ENCODE data around the gene TNRC6C.

DNA sequence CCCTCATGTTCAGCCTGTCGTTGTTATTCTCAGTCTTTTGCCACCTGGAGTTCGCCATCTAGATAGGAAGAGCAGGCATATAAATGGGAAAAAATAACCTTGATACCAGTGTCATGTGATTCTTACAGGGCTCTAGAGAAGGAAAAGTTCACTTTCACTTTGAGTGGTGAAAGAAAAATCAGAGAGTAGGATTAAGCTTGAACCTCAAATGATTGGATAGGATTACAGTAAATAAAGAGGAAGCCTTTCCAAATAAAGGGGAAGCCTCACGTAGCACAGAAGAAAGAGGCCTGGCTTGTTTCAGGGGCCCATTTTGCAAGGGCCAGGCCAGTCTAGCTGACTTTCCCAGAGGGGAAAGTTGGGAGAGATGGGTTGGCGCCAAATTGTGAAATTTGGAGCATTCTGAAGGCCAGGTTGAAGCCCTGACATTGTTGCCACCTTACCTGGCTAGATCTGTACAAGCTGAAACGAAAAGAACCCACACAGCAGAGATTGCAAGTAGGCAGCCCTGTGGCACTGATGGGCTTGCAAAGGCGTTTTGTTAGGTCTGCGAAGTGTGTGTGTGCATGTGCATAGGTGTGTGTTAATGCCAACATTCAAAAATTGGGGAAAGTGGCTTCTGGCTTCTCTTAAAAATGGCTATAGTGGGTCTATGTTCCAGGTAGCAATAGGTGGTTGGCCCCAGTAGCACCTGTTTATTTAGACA lies 131.2 kb downstream of the TNRC6C start:
- TF ChIP-seq POLR2A (IDR thresholded peaks at IDR 0.05; ENCODE audit: low read length) = no peak
- no peak for TF ChIP-seq GATA1 (IDR thresholded peaks at IDR 0.05; ENCODE audit: low read depth, low read length)

Data from erythroblast (primary cell).